Measurements from ENCODE around the gene MBIP.
"Not testable (repeated sequence)": the region's sequence is repeated elsewhere in the genome, so short reads cannot be mapped to it uniquely, and the experiment has no call there.

Gene MBIP

DNA sequence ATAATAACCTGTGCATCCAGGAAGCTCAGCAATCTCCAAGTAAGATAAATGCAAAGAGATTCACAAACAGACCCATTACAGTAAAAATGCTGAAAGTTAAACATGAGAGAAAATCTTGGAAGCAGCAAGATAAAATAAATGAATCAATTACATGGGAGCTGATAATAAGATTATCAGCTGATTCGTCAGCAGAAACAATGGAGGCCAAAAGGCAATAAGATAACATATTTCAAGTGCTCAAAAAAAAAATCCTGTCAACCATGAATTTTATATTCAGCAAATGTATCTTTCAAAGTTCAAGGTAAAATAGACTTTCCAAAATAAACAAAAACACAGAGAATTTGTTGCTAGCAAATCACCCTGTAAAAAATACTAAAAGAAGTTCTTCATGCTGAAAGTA, 36.4 kb upstream of the MBIP start:
- DNase-seq (ENCODE audit: low read depth): no peak
- TF ChIP-seq, protein P1, sequence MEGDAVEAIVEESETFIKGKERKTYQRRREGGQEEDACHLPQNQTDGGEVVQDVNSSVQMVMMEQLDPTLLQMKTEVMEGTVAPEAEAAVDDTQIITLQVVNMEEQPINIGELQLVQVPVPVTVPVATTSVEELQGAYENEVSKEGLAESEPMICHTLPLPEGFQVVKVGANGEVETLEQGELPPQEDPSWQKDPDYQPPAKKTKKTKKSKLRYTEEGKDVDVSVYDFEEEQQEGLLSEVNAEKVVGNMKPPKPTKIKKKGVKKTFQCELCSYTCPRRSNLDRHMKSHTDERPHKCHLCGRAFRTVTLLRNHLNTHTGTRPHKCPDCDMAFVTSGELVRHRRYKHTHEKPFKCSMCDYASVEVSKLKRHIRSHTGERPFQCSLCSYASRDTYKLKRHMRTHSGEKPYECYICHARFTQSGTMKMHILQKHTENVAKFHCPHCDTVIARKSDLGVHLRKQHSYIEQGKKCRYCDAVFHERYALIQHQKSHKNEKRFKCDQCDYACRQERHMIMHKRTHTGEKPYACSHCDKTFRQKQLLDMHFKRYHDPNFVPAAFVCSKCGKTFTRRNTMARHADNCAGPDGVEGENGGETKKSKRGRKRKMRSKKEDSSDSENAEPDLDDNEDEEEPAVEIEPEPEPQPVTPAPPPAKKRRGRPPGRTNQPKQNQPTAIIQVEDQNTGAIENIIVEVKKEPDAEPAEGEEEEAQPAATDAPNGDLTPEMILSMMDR (conservative IDR thresholded peaks at IDR 0.05; ENCODE audit: low read depth, low read length): no peak
- no peak overlapping the region for H3K4me3 ChIP-seq (ENCODE audit: low read depth, low read length)

DNA sequence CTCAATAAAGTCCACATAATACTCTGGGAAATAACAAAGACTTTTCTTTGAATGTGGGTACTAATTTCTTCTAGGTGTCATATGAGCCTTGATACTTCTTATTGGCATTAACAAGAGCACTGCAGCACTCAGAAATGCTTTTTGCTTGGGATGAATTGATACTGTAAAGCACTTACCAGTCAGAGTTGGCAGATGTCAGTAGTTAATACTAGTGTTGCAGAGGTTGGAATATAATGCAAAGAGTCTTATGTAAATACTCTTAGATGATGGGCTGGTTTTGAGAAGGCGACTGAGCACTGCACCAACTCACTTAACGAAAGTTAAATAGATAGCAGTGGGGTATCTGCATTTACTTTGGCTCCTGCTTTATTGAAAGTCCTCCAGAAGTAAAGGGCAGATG, 25.6 kb upstream of the MBIP start:
- DNase-seq (ENCODE audit: low read depth): no peak
- no peak overlapping the region for H3K4me3 ChIP-seq (ENCODE audit: low read depth, low read length)
- TF ChIP-seq, protein P1 (conservative IDR thresholded peaks at IDR 0.05; ENCODE audit: low read depth, low read length): no peak

DNA sequence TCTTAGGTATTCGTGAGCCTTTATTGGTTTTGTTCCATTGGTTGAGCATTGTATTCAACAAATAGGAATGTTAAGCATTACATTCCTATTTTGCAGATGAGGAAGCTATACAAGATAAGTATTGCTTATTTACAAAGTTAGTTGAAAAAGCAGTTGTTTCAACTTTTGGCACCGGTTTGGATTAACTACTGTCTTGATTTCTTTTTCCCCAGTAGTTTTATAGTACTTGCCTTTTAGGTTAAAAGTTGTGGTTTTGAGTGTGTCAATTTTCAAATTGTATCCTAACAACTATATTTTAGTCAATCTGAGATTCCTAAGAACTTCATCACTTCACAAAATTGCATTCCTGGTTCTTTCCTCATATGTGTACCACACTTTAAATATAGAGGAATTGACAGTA, 23.8 kb upstream of the MBIP start:
- no peak overlapping the region for H3K4me3 ChIP-seq (ENCODE audit: low read depth, low read length)
- no peak for DNase-seq (ENCODE audit: low read depth)
- TF ChIP-seq, protein P1 (conservative IDR thresholded peaks at IDR 0.05; ENCODE audit: low read depth, low read length): no peak

DNA sequence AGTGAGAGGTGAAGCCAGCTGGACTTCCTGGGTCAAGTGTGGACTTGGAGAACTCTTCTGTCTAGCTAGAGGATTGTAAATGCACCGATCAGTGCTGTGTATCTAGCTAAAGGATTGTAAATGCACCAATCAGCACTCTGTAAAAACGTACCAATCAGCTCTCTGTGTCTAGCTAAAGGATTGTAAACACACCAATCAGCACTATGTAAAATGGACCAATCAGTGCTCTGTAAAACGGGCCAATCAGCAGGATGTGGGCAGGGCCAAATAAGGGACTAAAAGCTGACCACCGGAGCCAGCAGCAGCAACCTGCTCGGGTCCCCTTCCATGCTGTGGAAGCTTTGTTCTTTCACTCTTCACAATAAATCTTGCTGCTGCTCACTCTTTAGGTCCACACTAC, 21.4 kb upstream of the MBIP start:
- not testable (repeated sequence) for H3K4me3 ChIP-seq (ENCODE audit: low read depth, low read length); DNase-seq (ENCODE audit: low read depth)

DNA sequence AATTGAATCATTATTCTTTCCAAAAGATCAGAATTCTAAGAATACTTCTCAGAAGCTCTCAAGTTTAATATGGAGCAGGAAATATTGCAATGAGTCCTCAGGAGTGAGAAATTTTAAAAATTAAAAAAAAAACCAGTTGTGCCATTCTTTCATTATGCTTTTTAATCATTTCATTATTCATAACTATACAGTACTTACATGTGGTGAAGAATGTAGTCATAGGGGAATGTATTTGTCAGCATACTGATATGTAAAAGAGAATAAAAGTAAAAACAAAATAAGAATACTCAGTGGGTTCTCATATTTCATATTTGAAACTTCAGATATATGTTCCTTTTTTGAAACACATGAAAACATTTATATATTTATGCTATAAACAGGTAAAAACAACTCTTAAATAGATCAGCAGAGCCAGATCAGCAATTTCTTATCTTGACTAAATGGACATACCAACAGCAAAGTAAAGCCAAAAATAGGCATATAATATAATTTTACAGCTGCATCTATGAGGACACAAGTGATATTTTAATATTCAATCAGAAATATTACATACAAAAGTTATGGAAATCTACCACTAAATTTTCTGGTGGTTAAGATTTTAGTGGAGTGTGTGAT, 19.9 kb upstream of the MBIP start:
- TF ChIP-seq, protein P1 (conservative IDR thresholded peaks at IDR 0.05; ENCODE audit: low read depth, low read length): no peak
- H3K4me3 ChIP-seq (ENCODE audit: low read depth, low read length): no peak overlapping the region
- no peak for DNase-seq (ENCODE audit: low read depth)

DNA sequence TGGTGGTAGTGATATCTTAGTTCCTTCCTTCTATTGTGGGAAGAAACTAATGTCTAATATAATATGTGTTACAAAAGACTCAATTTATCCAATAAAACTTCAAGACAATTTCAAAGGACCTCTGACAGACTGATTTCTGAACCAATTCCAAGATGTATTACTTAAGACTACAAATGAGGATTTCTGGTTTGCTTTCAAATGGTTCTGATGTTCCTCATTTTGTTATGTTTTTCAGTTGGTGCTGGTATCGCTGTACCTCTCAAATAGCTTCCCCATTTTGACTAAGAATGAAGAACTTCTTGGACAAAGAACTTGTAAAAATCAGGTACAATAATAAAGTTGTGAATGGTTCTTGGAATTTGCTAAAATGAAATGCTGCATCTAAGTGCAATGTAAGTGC, 19.4 kb upstream of the MBIP start:
- H3K4me3 ChIP-seq (ENCODE audit: low read depth, low read length): no peak overlapping the region
- DNase-seq (ENCODE audit: low read depth): no peak
- TF ChIP-seq, protein P1 (conservative IDR thresholded peaks at IDR 0.05; ENCODE audit: low read depth, low read length): no peak

DNA sequence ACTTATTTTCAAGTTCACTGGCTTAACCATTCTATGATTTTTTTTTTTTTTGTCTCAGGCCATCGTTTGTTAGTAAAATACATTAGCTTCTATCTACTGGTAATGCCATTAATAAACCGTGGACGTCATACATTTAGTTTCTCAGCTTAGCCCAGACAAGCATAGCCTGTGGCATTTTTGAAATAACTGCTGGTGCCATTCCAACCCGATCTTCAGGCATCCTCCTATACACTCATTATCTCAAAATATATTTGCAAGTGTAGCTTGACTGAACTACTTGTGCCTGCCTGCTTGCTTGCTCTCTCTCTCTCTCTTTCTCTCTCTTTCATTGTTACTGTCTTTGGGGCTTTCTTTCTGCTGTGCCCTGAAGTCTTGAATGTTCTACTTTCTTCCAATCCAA, 12.7 kb upstream of the MBIP start:
- TF ChIP-seq, protein P1 (conservative IDR thresholded peaks at IDR 0.05; ENCODE audit: low read depth, low read length): no peak
- no peak overlapping the region for H3K4me3 ChIP-seq (ENCODE audit: low read depth, low read length)
- no peak for DNase-seq (ENCODE audit: low read depth)

DNA sequence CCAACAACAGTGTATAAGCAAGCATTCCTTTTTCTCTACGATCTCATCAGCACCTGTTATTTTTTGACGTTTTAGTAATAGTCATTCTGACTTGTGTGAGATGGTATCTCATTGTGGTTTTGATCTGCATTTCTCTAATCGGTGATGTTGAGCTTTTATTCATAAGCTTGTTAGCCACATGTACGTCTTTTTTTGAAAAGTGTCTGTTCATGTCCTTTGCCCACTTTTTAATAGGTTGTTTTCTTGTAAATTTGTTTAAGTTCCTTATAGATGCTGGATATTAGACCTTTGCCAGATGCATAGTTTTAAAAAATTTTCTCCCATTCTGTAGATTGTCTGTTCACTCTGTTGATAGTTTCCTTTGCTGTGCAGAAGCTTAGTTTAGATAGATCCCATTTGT, 7.1 kb upstream of the MBIP start:
- not testable (repeated sequence) for H3K4me3 ChIP-seq (ENCODE audit: low read depth, low read length)

More for the DNA sequence above, 7.1 kb upstream of the MBIP start:
- DNase-seq (ENCODE audit: low read depth): not testable (repeated sequence)

Measured in choroid plexus epithelial cell (primary cell).